Activated naive CD4-positive, alpha-beta T cell treated with anti-CD3 and anti-CD28 coated beads, Interleukin-2, amount 50 U/mL, for 72 hours (primary cell): ENCODE data around the gene GMPR. TPM values are rescaled to one million over a fixed set of nuclear protein-coding genes. Genes with fewer than 3 reads are reported as not detected.
A peak's percentile ranks its signal among the peaks of the same experiment; 100 is the strongest.

Experiments
- ATAC-seq, 2 donors: fragments of 150-1000 bp; cut with Tn5 transposase; 2 replicates each; pipeline ENCODE4 v1.10.0; 2021; ENCODE audit warnings: mild to moderate bottlenecking in 2 of 2, moderate library complexity in 2 of 2
- DNase-seq, 2 donors: peaks; one replicate each; pipeline ENCODE4 v3.0.0; 2021 to 2022; ENCODE audit warnings: low spot score in 2 of 2
- H3K27ac Mint-ChIP-seq, 2 donors: one replicate each; pipeline ENCODE4 v1.8.0; 2022; ENCODE audit warnings: mild to moderate bottlenecking in 2 of 2, mixed read lengths in 2 of 2
- H3K36me3 Mint-ChIP-seq, 2 donors: one replicate each; pipeline ENCODE4 v1.8.0; 2022; ENCODE audit warnings: mixed read lengths in 2 of 2
- H3K9me3 Mint-ChIP-seq, 2 donors: one replicate each; pipeline ENCODE4 v1.8.0; 2022; ENCODE audit warnings: mixed read lengths in 2 of 2
- total RNA-seq, 2 donors: library from RNA; stranded (reverse); gene quantifications; one replicate each; pipeline ENCODE4 v1.2.3, GENCODE V29; 2022

The GMPR gene
- total RNA-seq, 2 donors from 2014 or later = 0.23 to 2.5 TPM

GRCh38 chr6:16238963-16239797, 793 bp downstream of the GMPR start:
- peak in 1 of 2 donors; percentile 19 for ATAC-seq
- Mint-ChIP-seq H3K36me3 (peaks cover 6% of the 10 kb centered on the region in 2 donors), H3K27ac (peak overlapping the region in 1 of 2 donors; percentile 29), H3K9me3 (no peaks in the 10 kb centered on the region)
- DNase-seq = peak in 1 of 2 donors; percentile 13

- DNase-seq (no peak), ATAC-seq (no peak)
- H3K9me3 Mint-ChIP-seq = no peaks in the 10 kb centered on the region
- H3K36me3 Mint-ChIP-seq = peaks cover 6% of the 10 kb centered on the region in 2 donors
- no peak overlapping the region for H3K27ac Mint-ChIP-seq
Observed at GRCh38 chr6:16239798-16240123, 1.4 kb downstream of the GMPR start.

- ATAC-seq = no peak
- no peak for DNase-seq
- Mint-ChIP-seq H3K27ac (no peak overlapping the region), H3K36me3 (peaks cover 6% of the 10 kb centered on the region in 2 donors), H3K9me3 (no peaks in the 10 kb centered on the region)
Observed at GRCh38 chr6:16240589-16241320, 2.4 kb downstream of the GMPR start.

- ATAC-seq (no peak), DNase-seq (no peak)
- H3K27ac Mint-ChIP-seq = no peak overlapping the region
Observed at GRCh38 chr6:16241321-16241689, 2.9 kb downstream of the GMPR start.

GRCh38 chr6:16243055-16243454, 4.7 kb downstream of the GMPR start:
- no peak overlapping the region for H3K27ac Mint-ChIP-seq
- DNase-seq = no peak
- no peak for ATAC-seq
- H3K9me3 Mint-ChIP-seq = no peaks in the 10 kb centered on the region
- H3K36me3 Mint-ChIP-seq = peaks cover 6% of the 10 kb centered on the region in 2 donors

More at GRCh38 chr6:16241321-16241689, 2.9 kb downstream of the GMPR start:
- Mint-ChIP-seq H3K36me3 (peaks cover 6% of the 10 kb centered on the region in 2 donors), H3K9me3 (no peaks in the 10 kb centered on the region)

- Mint-ChIP-seq H3K27ac (no peak overlapping the region), H3K36me3 (peaks cover 6% of the 10 kb centered on the region in 2 donors), H3K9me3 (no peaks in the 10 kb centered on the region)
- ATAC-seq = no peak
- no peak for DNase-seq
Observed at GRCh38 chr6:16243664-16244063, 5.3 kb downstream of the GMPR start.

GRCh38 chr6:16244446-16244845, 6.1 kb downstream of the GMPR start:
- no peak for ATAC-seq
- no peak overlapping the region for H3K27ac Mint-ChIP-seq
- no peaks in the 10 kb centered on the region for H3K36me3 Mint-ChIP-seq
- no peak for DNase-seq
- H3K9me3 Mint-ChIP-seq = no peaks in the 10 kb centered on the region

- Mint-ChIP-seq H3K9me3 (no peaks in the 10 kb centered on the region), H3K36me3 (no peaks in the 10 kb centered on the region), H3K27ac (no peak overlapping the region)
- ATAC-seq (no peak), DNase-seq (no peak)
Observed at GRCh38 chr6:16244869-16245451, 6.6 kb downstream of the GMPR start.

- H3K36me3 Mint-ChIP-seq = no peaks in the 10 kb centered on the region
- no peak for ATAC-seq
Observed at GRCh38 chr6:16248271-16248853, 10.0 kb downstream of the GMPR start.

GRCh38 chr6:16249971-16250370, 11.6 kb downstream of the GMPR start:
- Mint-ChIP-seq H3K9me3 (no peaks in the 10 kb centered on the region), H3K27ac (peak overlapping the region in 1 of 2 donors; percentile 22), H3K36me3 (no peaks in the 10 kb centered on the region)
- ATAC-seq (no peak), DNase-seq (no peak)

More at GRCh38 chr6:16248271-16248853, 10.0 kb downstream of the GMPR start:
- DNase-seq = no peak
- Mint-ChIP-seq H3K9me3 (no peaks in the 10 kb centered on the region), H3K27ac (no peak overlapping the region)

- no peak for ATAC-seq
- Mint-ChIP-seq H3K36me3 (no peaks in the 10 kb centered on the region), H3K9me3 (no peaks in the 10 kb centered on the region), H3K27ac (no peak overlapping the region)
- DNase-seq = no peak
Observed at GRCh38 chr6:16251706-16252105, 13.3 kb downstream of the GMPR start.

- Mint-ChIP-seq H3K9me3 (no peaks in the 10 kb centered on the region), H3K27ac (no peak overlapping the region), H3K36me3 (no peaks in the 10 kb centered on the region)
- no peak for ATAC-seq
- no peak for DNase-seq
Observed at GRCh38 chr6:16252686-16253299, 14.4 kb downstream of the GMPR start.

- ATAC-seq (no peak), DNase-seq (no peak)
- no peak overlapping the region for H3K27ac Mint-ChIP-seq
- no peaks in the 10 kb centered on the region for H3K9me3 Mint-ChIP-seq
- no peaks in the 10 kb centered on the region for H3K36me3 Mint-ChIP-seq
Observed at GRCh38 chr6:16253399-16254144, 15.2 kb downstream of the GMPR start.

- Mint-ChIP-seq H3K36me3 (no peaks in the 10 kb centered on the region), H3K27ac (no peak overlapping the region), H3K9me3 (no peaks in the 10 kb centered on the region)
- DNase-seq = no peak
- no peak for ATAC-seq
Observed at GRCh38 chr6:16254535-16254934, 16.1 kb downstream of the GMPR start.

- Mint-ChIP-seq H3K27ac (no peak overlapping the region), H3K9me3 (no peaks in the 10 kb centered on the region), H3K36me3 (no peaks in the 10 kb centered on the region)
- ATAC-seq = no peak
- DNase-seq = no peak
Observed at GRCh38 chr6:16256781-16257180, 18.4 kb downstream of the GMPR start.
